Stimulated activated CD8-positive, alpha-beta memory T cell treated with anti-CD3 and anti-CD28 coated beads, Interleukin-4, amount 100 ng/mL, for 24 hours (primary cell): ENCODE results near the gene PTBP1.
"Not testable (repeated sequence)": the region's sequence is repeated elsewhere in the genome, so short reads cannot be mapped to it uniquely, and the experiment has no call there.

Experiments
- DNase-seq: peaks from one replicate; pipeline ENCODE4 v3.0.0-alpha.2; 2020; ENCODE audit warnings: low read depth

Gene PTBP1

GRCh38 chr19:810883-811489, 13.7 kb downstream of the PTBP1 start:
- DNase-seq, result no peak

GRCh38 chr19:811506-812048, 14.3 kb downstream of the PTBP1 start:
- no peak for DNase-seq

GRCh38 chr19:812049-812746, 14.9 kb downstream of the PTBP1 start:
- DNase-seq, result no peak

- DNase-seq, result no peak
Observed at GRCh38 chr19:812747-813218, 15.5 kb downstream of the PTBP1 start.

GRCh38 chr19:813219-814151, 16.2 kb downstream of the PTBP1 start:
- no peak for DNase-seq

GRCh38 chr19:814152-815078, 17.2 kb downstream of the PTBP1 start:
- DNase-seq, result no peak

GRCh38 chr19:815079-815774, 18.0 kb downstream of the PTBP1 start:
- no peak for DNase-seq

- DNase-seq, result no peak
Observed at GRCh38 chr19:815775-816499, 18.7 kb downstream of the PTBP1 start.

- DNase-seq, result no peak
Observed at GRCh38 chr19:816500-816857, 19.2 kb downstream of the PTBP1 start.

- DNase-seq, result not testable (repeated sequence)
Observed at GRCh38 chr19:820212-820611, 23.0 kb downstream of the PTBP1 start.

GRCh38 chr19:821231-821824, 24.1 kb downstream of the PTBP1 start:
- no peak for DNase-seq

GRCh38 chr19:821825-822503, 24.7 kb downstream of the PTBP1 start, which contains the start of gene PLPPR3:
TSS of gene PLPPR3 (minus strand) at chr19:821955. CDS start at chr19:821559, 396 bp downstream.
- no peak for DNase-seq

- no peak for DNase-seq
Observed at GRCh38 chr19:823565-824121, 26.4 kb downstream of the PTBP1 start.

- no peak for DNase-seq
Observed at GRCh38 chr19:824885-825284, 27.6 kb downstream of the PTBP1 start.

- DNase-seq, result no peak
Observed at GRCh38 chr19:825897-826644, 28.8 kb downstream of the PTBP1 start.

- no peak for DNase-seq
Observed at GRCh38 chr19:827314-827709, 30.1 kb downstream of the PTBP1 start.

- no peak for DNase-seq
Observed at GRCh38 chr19:827710-828321, 30.6 kb downstream of the PTBP1 start, which contains the start of gene AZU1. TSS of gene AZU1 (plus strand) at chr19:827837. CDS start at chr19:827847, 10 bp downstream.
